Heart right ventricle (tissue), 16 donors: Measurements from ENCODE around the gene C16orf96. TPM values are rescaled to one million over a fixed set of nuclear protein-coding genes. Genes with fewer than 3 reads are reported as not detected.

ENCODE experiments used
- ATAC-seq, 8 donors: fragments of 200-7000 bp; cut with Tn5 transposase; one replicate each; pipeline ENCODE4 v1.9.1; 2020; ENCODE audit warnings: mild to moderate bottlenecking in 8 of 8, moderate library complexity in 8 of 8, moderate number of reproducible peaks in 1 of 8
- DNase-seq, 2 donors: peaks; one replicate each; pipeline ENCODE4 v3.0.0-alpha.2; 2020
- H3K27ac ChIP-seq, 10 donors: fragments of 200-600 bp; sonication (generic) in 2 of 10; one replicate each; pipeline versions ENCODE4 v1.5.0 to v1.8.0; 2020 to 2022; ENCODE audit warnings: mild to moderate bottlenecking in 3 of 10
- H3K27me3 ChIP-seq, 7 donors: fragments of 200-600 bp; one replicate each; pipeline ENCODE4 v1.8.0; 2021 to 2022; ENCODE audit warnings: mild to moderate bottlenecking in 2 of 7
- H3K36me3 ChIP-seq, 9 donors: fragments of 200-600 bp; sonication (generic) in 1 of 9; one replicate each; pipeline versions ENCODE4 v1.5.0 to v1.8.0; 2020 to 2022; ENCODE audit warnings: mild to moderate bottlenecking in 2 of 9
- H3K4me1 ChIP-seq, 9 donors: fragments of 200-600 bp; sonication (generic) in 1 of 9; one replicate each; pipeline versions ENCODE4 v1.5.0 to v1.8.0; 2020 to 2022; ENCODE audit warnings: mild to moderate bottlenecking in 4 of 9
- H3K4me3 ChIP-seq, 10 donors: fragments of 200-600 bp; sonication (generic) in 2 of 10; one replicate each; pipeline versions ENCODE4 v1.5.0 to v1.8.0; 2020 to 2022; ENCODE audit warnings: mild to moderate bottlenecking in 7 of 10, moderate library complexity in 2 of 10
- H3K9me3 ChIP-seq, 11 donors: fragments of 200-600 bp in 10 of 11; sonication (generic) in 2 of 11; one replicate each; pipeline versions ENCODE4 v1.5.0 to v1.8.0; 2013 to 2022; ENCODE audit warnings: mild to moderate bottlenecking in 2 of 11, control low read depth in 1 of 11, moderate library complexity in 1 of 11
- CTCF ChIP-seq, 9 donors: fragments of 200-600 bp; sonication (generic) in 2 of 9; IDR thresholded peaks; one replicate each; pipeline versions ENCODE4 v1.5.0 to v1.8.0; 2021 to 2022; ENCODE audit warnings: antibody characterized with exemption in 9 of 9, mild to moderate bottlenecking in 5 of 9, moderate library complexity in 1 of 9
- WGBS, 2 donors: extraction: QIAGEN DNeasy Blood & Tissue Kit; methylation state at CpG; one replicate each; pipeline ENCODE4 v1.1.7; 2013; ENCODE audit warnings: inconsistent platforms in 1 of 2; 5-methylcytosine and 5-hydroxymethylcytosine counted together
- intact Hi-C, 10 donors: fragments of 100-400 bp; cut with DNase I; formaldehyde crosslinking; loops; one replicate each; pipeline versions ENCODE4 v1.11.1 to v1.14.2; 2022
- polyA plus RNA-seq, 2 donors: library from polyadenylated mRNA; stranded (reverse); fragments of 200-250 nt; gene quantifications; one replicate each; pipeline ENCODE4 v1.2.3, GENCODE V29; 2013
- total RNA-seq, 10 donors: library from RNA; stranded (reverse); fragmentation: NEBNext Ultra II Directional in 3 of 10; extraction: Animal tissue kit (Norgen Biotek cat#: 25700) in 3 of 10; gene quantifications; one replicate each; pipeline versions ENCODE4 v1.2.1 to v1.2.4, GENCODE V29; 2021 to 2023
- donor health status: Arrhythmogenic right ventricular cardiomyopathy.
- donor health status: ischemic (EF 13 %, LVEDD 7.1; RV severe dilation, severe dysfunction).
- donor health status: healthy with polysubstance abuse.
- donor health status: DM: no; HTN: yes; CAD: no.
- donor health status: DM: no; HTN: no; CAD: no.
- donor health status: ischemic (EF 25% LVEDD 6.9; RV normal size, moderate dysfunction).
- donor health status: ischemic (EF 25% LVEDD 5.7; RV mildly dilated, moderate dysfunction).
- donor health status: healthy.
- donor health status: DM: yes; HTN: yes; CAD: no.
- donor health status: Ischemic cardiomyopathy.
- donor health status: ischemic (EF 35%, LVEDD 5.7; RV mildly dilated, moderate dysfunction).
- donor health status: nonischemic (EF 11% LVEDD 7.7; RV severe dilation, severe dysfunction).
- donor health status: DM: yes; HTN: yes; CAD: no.
- donor health status: PGD.
- donor health status: ischemic (EF 29% LVEDD 5.4; RV normal size, mild dysfunction).
- donor health status: nonischemic (EF 23%, LVEDD 6.1; RV moderate dilation, normal function).

Gene C16orf96
- total and polyA plus RNA-seq, 12 donors, result 0.01 to 0.21 (median 0.07) TPM; not detected in 1

DNA sequence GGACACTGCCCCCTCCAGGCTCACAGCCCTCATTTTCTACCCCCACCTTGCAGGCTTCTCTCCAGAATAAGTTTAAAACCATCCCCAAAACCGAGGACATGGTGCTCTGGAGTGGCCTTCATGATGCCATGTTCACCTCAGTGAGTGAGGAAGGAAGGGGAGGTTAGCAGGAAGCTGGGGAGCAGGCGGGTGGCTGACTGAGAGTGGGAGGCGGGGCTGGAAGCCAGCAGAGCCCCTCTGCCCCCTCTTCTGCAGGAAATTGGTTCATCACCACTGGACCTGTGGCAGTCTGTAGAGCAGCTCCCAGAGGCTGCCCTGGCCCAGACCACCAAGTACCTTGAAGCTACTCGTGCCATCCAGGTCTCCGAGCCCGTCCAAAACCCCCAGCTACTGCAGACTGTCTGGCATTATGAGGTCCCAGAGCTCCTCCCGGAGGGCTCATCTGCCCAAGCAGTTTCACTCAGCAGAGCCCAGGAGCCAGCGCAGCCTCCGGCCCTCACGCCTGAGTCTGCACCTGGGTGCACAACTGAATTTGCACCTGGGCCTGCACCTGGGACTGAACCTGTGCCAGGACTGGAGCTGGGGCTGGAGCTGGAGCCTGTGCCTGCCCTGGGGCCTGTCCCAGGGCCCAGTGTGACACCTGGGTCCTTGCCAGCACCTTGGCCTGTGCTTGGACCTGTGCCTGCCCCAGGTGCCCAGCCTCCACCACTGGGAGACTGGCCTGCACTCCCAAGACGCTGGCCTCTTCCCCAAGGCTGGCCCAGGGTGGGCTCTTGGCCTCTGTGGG, 19.0 kb downstream of the C16orf96 start:
- no peak for DNase-seq
- no peak overlapping the region for H3K27ac ChIP-seq
- H3K4me1 ChIP-seq, result no peaks in the 10 kb centered on the region
- H3K4me3 ChIP-seq, result no peak overlapping the region
- H3K27me3 ChIP-seq, result no peaks in the 10 kb centered on the region
- no peaks in the 10 kb centered on the region for H3K9me3 ChIP-seq
- 69 to 82% methylated on average over 11 of the region's 11 CpGs for WGBS, 2 donors
- intact Hi-C loops, result no loop called here
- H3K36me3 ChIP-seq, result no peaks in the 10 kb centered on the region
- peak in 2 of 8 donors; percentile 21 to 32 for ATAC-seq
- TF ChIP-seq CTCF (IDR thresholded peaks at IDR 0.05), result no peak

DNA sequence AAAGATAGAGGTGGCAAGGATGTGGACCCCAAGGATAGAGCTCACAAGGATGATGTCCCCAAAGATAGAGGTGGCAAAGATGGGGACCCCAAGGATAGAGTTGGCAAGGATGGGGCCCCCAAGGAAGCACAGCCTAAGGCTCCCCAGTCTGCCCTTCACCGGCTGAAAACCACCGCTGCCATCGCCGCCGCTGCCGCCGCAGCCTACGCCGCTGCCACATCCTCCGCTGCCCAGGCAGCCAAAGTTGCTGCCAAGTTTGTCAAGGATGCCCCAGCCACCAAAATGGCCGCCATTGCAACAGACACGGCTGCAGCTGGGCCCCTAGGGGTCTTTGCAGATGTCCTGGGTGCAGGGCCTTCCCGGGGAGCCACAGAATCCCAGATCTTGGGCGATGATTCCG, 19.9 kb downstream of the C16orf96 start:
- no peak for TF ChIP-seq CTCF (IDR thresholded peaks at IDR 0.05)
- no peak for DNase-seq
- H3K36me3 ChIP-seq, result no peaks in the 10 kb centered on the region
- ATAC-seq, result no peak
- no peak overlapping the region for H3K4me3 ChIP-seq
- no peaks in the 10 kb centered on the region for H3K4me1 ChIP-seq
- WGBS, 2 donors, result 97 to 98% methylated on average over 15 of the region's 15 CpGs
- H3K27ac ChIP-seq, result no peak overlapping the region
- H3K27me3 ChIP-seq, result no peaks in the 10 kb centered on the region
- no peaks in the 10 kb centered on the region for H3K9me3 ChIP-seq
- intact Hi-C loops, result no loop called here

- H3K4me1 ChIP-seq, result no peaks in the 10 kb centered on the region
- WGBS, 2 donors, result 83 to 89% methylated on average over 13 of the region's 13 CpGs
- ATAC-seq (no peak), DNase-seq (no peak)
- H3K27me3 ChIP-seq, result no peaks in the 10 kb centered on the region
- H3K36me3 ChIP-seq, result no peaks in the 10 kb centered on the region
- no peak for TF ChIP-seq CTCF (IDR thresholded peaks at IDR 0.05)
- no peak overlapping the region for H3K27ac ChIP-seq
- H3K9me3 ChIP-seq, result no peaks in the 10 kb centered on the region
- H3K4me3 ChIP-seq, result no peak overlapping the region
- intact Hi-C loops, result no loop called here
These were observed 22.9 kb downstream of the C16orf96 start for GRCh38 chr16:4578961-4579530.

DNA sequence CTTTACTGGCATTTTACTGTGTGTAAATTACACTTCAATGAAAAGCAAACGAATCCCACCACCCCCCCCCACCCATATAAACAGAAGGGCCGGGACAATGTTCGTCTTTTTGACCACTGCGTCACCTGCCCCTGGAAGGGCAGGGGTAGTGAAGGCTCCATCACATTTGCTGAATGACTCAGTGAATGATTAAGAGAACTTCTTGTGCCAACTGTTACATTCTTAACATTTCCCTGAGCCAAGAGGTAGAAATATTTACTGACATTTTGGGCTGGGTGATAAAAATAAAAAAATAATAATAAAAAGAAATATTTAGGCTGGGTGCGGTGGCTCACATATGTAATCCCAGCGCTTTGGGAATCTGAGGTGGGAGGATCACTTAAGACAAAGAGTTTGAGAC, 24.1 kb downstream of the C16orf96 start:
- Histone ChIP-seq H3K4me3 (no peak overlapping the region), H3K27me3 (no peaks in the 10 kb centered on the region), H3K27ac (no peak overlapping the region), H3K9me3 (no peaks in the 10 kb centered on the region), H3K36me3 (no peaks in the 10 kb centered on the region), H3K4me1 (no peaks in the 10 kb centered on the region)
- WGBS, 2 donors, result 65 to 83% methylated on average over 6 of the region's 6 CpGs
- TF ChIP-seq CTCF (IDR thresholded peaks at IDR 0.05), result no peak
- DNase-seq (no peak), ATAC-seq (no peak)
- intact Hi-C loops, result loop anchor here in 2 of 10 donors (10.0 kb wide), 1 partner anchor 65 kb away; no protein-coding TSS in a partner anchor
